Measurements from ENCODE around the gene DPF3. TPM values are rescaled to one million over a fixed set of nuclear protein-coding genes. Genes with fewer than 3 reads are reported as not detected.

Gene DPF3
- total RNA-seq, 2 experiments from 2014 or later = 3.8 to 4.1 TPM

- ATAC-seq (ENCODE audit: low read depth) (no peak), DNase-seq (no peak)
- peaks cover 9% of the 10 kb centered on the region for H3K4me1 Mint-ChIP-seq
- H3K36me3 Mint-ChIP-seq = no peaks in the 10 kb centered on the region
- POLR2A ChIA-PET = no interaction called here
- H3K4me3 Mint-ChIP-seq = no peak overlapping the region
- peaks cover 37% of the 10 kb centered on the region for H3K27me3 Mint-ChIP-seq
- H3K9me3 Mint-ChIP-seq = no peaks in the 10 kb centered on the region
- no peak overlapping the region for H3K27ac Mint-ChIP-seq
These were observed 4.5 kb upstream of the DPF3 start for GRCh38 chr14:72898448-72898847.

- H3K9me3 Mint-ChIP-seq = no peaks in the 10 kb centered on the region
- no peaks in the 10 kb centered on the region for H3K36me3 Mint-ChIP-seq
- POLR2A ChIA-PET = interaction anchor here (0.8 to 1.9 kb wide), 9 partner anchors 11 to 451 kb away, joined by 3 to 19 read pairs (median 3); no protein-coding TSS in a partner anchor
- ATAC-seq (ENCODE audit: low read depth) = no peak
- no peak overlapping the region for H3K27ac Mint-ChIP-seq
- DNase-seq = peak; percentile 36
- H3K27me3 Mint-ChIP-seq = peaks cover 50% of the 10 kb centered on the region
- peak overlapping the region; percentile 84 for H3K4me3 Mint-ChIP-seq
- H3K4me1 Mint-ChIP-seq = peaks cover 17% of the 10 kb centered on the region
These were observed 900 bp upstream of the DPF3 start for GRCh38 chr14:72894623-72895378.

GRCh38 chr14:72894323-72894622 lies 372 bp upstream of the DPF3 start:
- Mint-ChIP-seq H3K9me3 (no peaks in the 10 kb centered on the region), H3K36me3 (no peaks in the 10 kb centered on the region), H3K27ac (peak overlapping the region; percentile 75), H3K4me3 (peak overlapping the region; percentile 84), H3K4me1 (peaks cover 19% of the 10 kb centered on the region), H3K27me3 (peaks cover 47% of the 10 kb centered on the region)
- POLR2A ChIA-PET = interaction anchor here (0.8 to 1.9 kb wide), 8 partner anchors 11 to 450 kb away, joined by 3 to 19 read pairs (median 4); no protein-coding TSS in a partner anchor
- no peak for ATAC-seq (ENCODE audit: low read depth)
- DNase-seq = no peak

GRCh38 chr14:72892879-72893635 lies 844 bp downstream of the DPF3 start:
- DNase-seq = peak; percentile 69
- peaks cover 3% of the 10 kb centered on the region for H3K36me3 Mint-ChIP-seq
- peak overlapping the region; percentile 90 for H3K4me3 Mint-ChIP-seq
- peak overlapping the region; percentile 50 for H3K27ac Mint-ChIP-seq
- POLR2A ChIA-PET = interaction anchor here (0.7 to 1.9 kb wide), 6 partner anchors 9 to 375 kb away, joined by 3 to 19 read pairs (median 5); no protein-coding TSS in a partner anchor
- H3K27me3 Mint-ChIP-seq = peaks cover 51% of the 10 kb centered on the region
- ATAC-seq (ENCODE audit: low read depth) = peak; percentile 9
- H3K4me1 Mint-ChIP-seq = peaks cover 23% of the 10 kb centered on the region
- H3K9me3 Mint-ChIP-seq = no peaks in the 10 kb centered on the region

GRCh38 chr14:72892103-72892878 lies 1.6 kb downstream of the DPF3 start:
- Mint-ChIP-seq H3K36me3 (peaks cover 8% of the 10 kb centered on the region), H3K27me3 (peaks cover 53% of the 10 kb centered on the region), H3K27ac (peak overlapping the region; percentile 50), H3K4me1 (peaks cover 24% of the 10 kb centered on the region), H3K9me3 (no peaks in the 10 kb centered on the region), H3K4me3 (peak overlapping the region; percentile 90)
- peak; percentile 47 for DNase-seq
- no peak for ATAC-seq (ENCODE audit: low read depth)
- POLR2A ChIA-PET = interaction anchor here (1.7 to 1.9 kb wide), 2 partner anchors 11 to 177 kb away, joined by 5 read pairs; no protein-coding TSS in a partner anchor

GRCh38 chr14:72891666-72892102 lies 2.2 kb downstream of the DPF3 start:
- ATAC-seq (ENCODE audit: low read depth) (no peak), DNase-seq (no peak)
- peaks cover 52% of the 10 kb centered on the region for H3K27me3 Mint-ChIP-seq
- peaks cover 13% of the 10 kb centered on the region for H3K36me3 Mint-ChIP-seq
- H3K4me1 Mint-ChIP-seq = peaks cover 24% of the 10 kb centered on the region
- peak overlapping the region; percentile 90 for H3K4me3 Mint-ChIP-seq
- H3K27ac Mint-ChIP-seq = no peak overlapping the region
- H3K9me3 Mint-ChIP-seq = no peaks in the 10 kb centered on the region
- POLR2A ChIA-PET = interaction anchor here (1.0 to 1.7 kb wide), 2 partner anchors 176 to 374 kb away, joined by 3 to 5 read pairs; no protein-coding TSS in a partner anchor

GRCh38 chr14:72889366-72889765 lies 4.5 kb downstream of the DPF3 start:
- DNase-seq (no peak), ATAC-seq (ENCODE audit: low read depth) (no peak)
- H3K4me1 Mint-ChIP-seq = peaks cover 20% of the 10 kb centered on the region
- H3K27me3 Mint-ChIP-seq = peaks cover 38% of the 10 kb centered on the region
- POLR2A ChIA-PET = no interaction called here
- no peak overlapping the region for H3K4me3 Mint-ChIP-seq
- H3K27ac Mint-ChIP-seq = no peak overlapping the region
- peaks cover 25% of the 10 kb centered on the region for H3K36me3 Mint-ChIP-seq
- H3K9me3 Mint-ChIP-seq = peaks cover 6% of the 10 kb centered on the region

GRCh38 chr14:72888636-72889201 lies 5.2 kb downstream of the DPF3 start:
- ATAC-seq (ENCODE audit: low read depth) = no peak
- no peak for DNase-seq
- Mint-ChIP-seq H3K4me3 (no peak overlapping the region), H3K27ac (no peak overlapping the region), H3K36me3 (peaks cover 27% of the 10 kb centered on the region), H3K4me1 (peaks cover 23% of the 10 kb centered on the region), H3K9me3 (peaks cover 6% of the 10 kb centered on the region), H3K27me3 (peaks cover 35% of the 10 kb centered on the region)
- POLR2A ChIA-PET = no interaction called here

GRCh38 chr14:72888192-72888591 lies 5.7 kb downstream of the DPF3 start:
- POLR2A ChIA-PET = no interaction called here
- no peak for ATAC-seq (ENCODE audit: low read depth)
- H3K36me3 Mint-ChIP-seq = peaks cover 27% of the 10 kb centered on the region
- H3K9me3 Mint-ChIP-seq = peaks cover 6% of the 10 kb centered on the region
- no peak for DNase-seq
- peaks cover 28% of the 10 kb centered on the region for H3K4me1 Mint-ChIP-seq
- H3K27ac Mint-ChIP-seq = no peak overlapping the region
- H3K4me3 Mint-ChIP-seq = no peak overlapping the region
- peaks cover 35% of the 10 kb centered on the region for H3K27me3 Mint-ChIP-seq

- ATAC-seq (ENCODE audit: low read depth) (no peak), DNase-seq (no peak)
- H3K4me3 Mint-ChIP-seq = no peak overlapping the region
- H3K36me3 Mint-ChIP-seq = peaks cover 30% of the 10 kb centered on the region
- H3K27ac Mint-ChIP-seq = no peak overlapping the region
- H3K9me3 Mint-ChIP-seq = peaks cover 6% of the 10 kb centered on the region
- H3K27me3 Mint-ChIP-seq = peaks cover 33% of the 10 kb centered on the region
- POLR2A ChIA-PET = interaction anchor here (1.5 kb wide), 1 partner anchor 369 kb away, joined by 3 read pairs; no protein-coding TSS in a partner anchor
- peaks cover 30% of the 10 kb centered on the region for H3K4me1 Mint-ChIP-seq
These were observed 6.4 kb downstream of the DPF3 start for GRCh38 chr14:72887514-72887913.

GRCh38 chr14:72884386-72884785 lies 9.5 kb downstream of the DPF3 start:
- Mint-ChIP-seq H3K27ac (peak overlapping the region; percentile 31), H3K36me3 (peaks cover 38% of the 10 kb centered on the region), H3K9me3 (peaks cover 6% of the 10 kb centered on the region), H3K4me3 (no peak overlapping the region), H3K4me1 (peaks cover 47% of the 10 kb centered on the region), H3K27me3 (peaks cover 14% of the 10 kb centered on the region)
- peak; percentile 25 for ATAC-seq (ENCODE audit: low read depth)
- POLR2A ChIA-PET = interaction anchor here (0.7 to 1.8 kb wide), 6 partner anchors 9 to 542 kb away, joined by 3 to 15 read pairs (median 6); partner anchors contain the start of gene DPF3
- no peak for DNase-seq

GRCh38 chr14:72883961-72884360 lies 9.9 kb downstream of the DPF3 start:
- peaks cover 46% of the 10 kb centered on the region for H3K4me1 Mint-ChIP-seq

More at GRCh38 chr14:72883961-72884360, 9.9 kb downstream of the DPF3 start:
- ATAC-seq (ENCODE audit: low read depth) = peak; percentile 94
- Mint-ChIP-seq H3K27ac (peak overlapping the region; percentile 72), H3K36me3 (peaks cover 43% of the 10 kb centered on the region), H3K4me3 (peak overlapping the region; percentile 61), H3K27me3 (peaks cover 10% of the 10 kb centered on the region), H3K9me3 (peaks cover 6% of the 10 kb centered on the region)
- DNase-seq = peak; percentile 58
- POLR2A ChIA-PET = interaction anchor here (0.7 to 1.8 kb wide), 7 partner anchors 10 to 542 kb away, joined by 3 to 15 read pairs (median 5); partner anchors contain the start of gene DPF3

Measured in activated naive CD8-positive, alpha-beta T cell treated with anti-CD3 and anti-CD28 coated beads, Interleukin-2, amount 10 ng/mL, durations not matched to agents 7 days and 5 days (primary cell).